ENCODE data around the gene IGSF9. TPM values are rescaled to one million over a fixed set of nuclear protein-coding genes. Genes with fewer than 3 reads are reported as not detected.

IGSF9 gene
- total and polyA plus RNA-seq, 2 of the 4 experiments (the other 2 are of a cell fraction) = 0.05 TPM; not detected in 1

DNA sequence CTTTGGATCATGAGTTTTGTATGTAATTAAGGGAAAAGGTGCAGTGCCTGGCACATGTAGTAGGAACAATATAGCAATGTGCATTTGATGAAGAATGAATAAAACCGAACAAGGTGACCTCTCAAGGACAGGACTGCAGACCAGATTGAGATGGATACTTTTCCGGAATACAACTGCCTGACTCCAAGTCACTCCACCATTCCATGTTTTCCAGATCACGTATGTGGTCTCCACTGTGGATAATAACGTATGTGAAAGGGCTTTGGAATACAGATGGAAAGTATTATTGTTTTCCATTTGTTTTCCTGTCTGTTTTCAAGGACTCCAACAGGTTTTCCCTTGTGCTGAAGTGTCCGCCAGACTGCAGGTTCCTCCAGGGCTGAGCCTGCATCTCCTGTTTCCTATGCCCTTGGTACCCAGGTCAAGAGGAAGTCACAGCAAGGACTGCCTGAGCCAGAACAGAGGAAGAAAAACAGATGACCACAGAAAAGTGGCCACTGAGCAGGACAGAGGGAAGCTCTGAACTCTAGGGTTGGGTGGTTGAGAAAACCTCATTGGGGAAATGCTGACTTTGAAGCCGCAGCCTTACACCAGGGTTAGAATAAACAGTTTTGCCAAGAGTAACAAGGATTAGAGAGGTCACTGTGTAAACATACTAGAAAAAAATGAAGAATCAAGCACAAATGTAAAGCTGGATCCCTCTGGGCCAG lies 49.4 kb downstream of the IGSF9 start (continued):
- no peak for TF ChIP-seq RFX5 (IDR thresholded peaks at IDR 0.05; ENCODE audit: low read depth, low read length)
- no peak for TF ChIP-seq MAFK (IDR thresholded peaks at IDR 0.05; ENCODE audit: low read depth, low read length)

DNA sequence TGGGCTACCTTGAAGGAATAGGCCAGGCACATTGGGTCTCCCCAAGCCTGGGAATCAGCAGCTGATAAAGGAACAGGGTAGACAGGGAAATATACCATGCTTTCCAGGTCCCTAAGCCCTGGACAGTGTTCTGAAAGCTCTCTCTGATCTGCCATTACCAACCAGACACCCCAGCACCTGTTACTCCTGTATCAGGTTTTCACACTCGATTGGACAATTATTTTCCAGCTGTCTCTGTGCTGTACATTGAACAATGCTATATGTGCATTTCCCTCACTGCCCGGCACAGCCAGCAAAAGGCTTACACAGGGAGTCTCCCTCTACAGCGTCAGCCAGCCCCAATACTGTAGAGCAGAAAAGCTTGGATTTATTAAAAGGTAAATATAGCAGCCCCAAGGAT lies 50.1 kb downstream of the IGSF9 start:
- Histone ChIP-seq H3K23ac (ENCODE audit: low read depth, low read length) (no peak overlapping the region), H4K5ac (ENCODE audit: low read depth, low read length) (no peak overlapping the region), H2BK120ac (ENCODE audit: low read depth, low read length) (no peak overlapping the region), H2BK15ac (ENCODE audit: low read depth, low read length) (no peak overlapping the region; the same call in 2 of the 3 replicates), H3K4me1 (ENCODE audit: control insufficient read depth, insufficient read depth, low read length) (peaks cover 12% of the 10 kb centered on the region), H4K91ac (ENCODE audit: insufficient read depth, low read depth, low read length) (no peak overlapping the region), H3K9me3 (ENCODE audit: control insufficient read depth, insufficient read depth, low read length) (no peaks in the 10 kb centered on the region), H2AK9ac (replicated peaks; ENCODE audit: low read depth, low read length, poor library complexity) (peak overlapping the region; percentile 32), H2AFZ (replicated peaks; ENCODE audit: low read length, poor library complexity) (no peak overlapping the region), H3K4me2 (ENCODE audit: low read depth, low read length) (no peak overlapping the region), H2BK5ac (ENCODE audit: low read depth, low read length, poor library complexity, severe bottlenecking) (no peak overlapping the region), H2AK5ac (ENCODE audit: low read depth, low read length) (no peak overlapping the region), H3K79me1 (ENCODE audit: low read depth in 1 of 2, low read length in 2 of 2) (peaks cover 0 to 3% of the 10 kb centered on the region in 2 experiments; a peak in 2 of 4 replicates), H2BK20ac (ENCODE audit: low read depth, low read length) (no peak overlapping the region), H3K27ac (ENCODE audit: insufficient read depth, low read length) (no peak overlapping the region), H3K4ac (ENCODE audit: low read depth, low read length) (no peak overlapping the region), H3K56ac (ENCODE audit: extremely low read depth, insufficient read depth, low read length) (no peak overlapping the region), H3K9ac (ENCODE audit: low read depth, low read length) (no peak overlapping the region), H3K27me3 (ENCODE audit: control insufficient read depth, insufficient read depth, low read length) (no peaks in the 10 kb centered on the region), H3K18ac (ENCODE audit: low read depth, low read length) (no peak overlapping the region), H4K8ac (ENCODE audit: low read depth in 2 of 2, low read length in 2 of 2) (no peak overlapping the region), H3K14ac (replicated peaks; ENCODE audit: low read depth, low read length) (no peak overlapping the region), H3K9me1 (ENCODE audit: insufficient read depth, low read length) (peaks cover 3% of the 10 kb centered on the region), H3K36me3 (ENCODE audit: control insufficient read depth, insufficient read depth, low read length) (no peaks in the 10 kb centered on the region), H4K20me1 (ENCODE audit: insufficient read depth, low read length) (0 out of 2 replicates have a peak, but pooled peaks cover 3% of the 10 kb centered on the region), H3K4me3 (ENCODE audit: insufficient read depth, low read depth, low read length) (no peak overlapping the region)
- dilution Hi-C loops (cut with HindIII; ENCODE audit: low sequenced_read_pairs, unreplicated experiment) = loop anchor here (25.0 kb wide), 1 partner anchor 108 kb away; the partner anchor contains the start of gene DUSP23
- ATAC-seq (ENCODE audit: low read depth) (no peak), DNase-seq (no peak)
- in situ Hi-C loops (cut with MboI; ENCODE audit: low sequenced_read_pairs) = loop anchor here (25.0 kb wide), 1 partner anchor 683 kb away; the partner anchor contains the start of gene ACKR1
- no TSS peak for BruUV-seq (replicated peaks)
- intact Hi-C loops (cut with micrococcal nuclease) = no loop called here
- ChIA-PET POLR2A (ENCODE audit: unreplicated experiment) (no interaction called here), CTCF (interaction anchor here (0.8 to 9.2 kb wide), 3 partner anchors 97 to 120 kb away, joined by 4 to 150 read pairs (median 12); no protein-coding TSS in a partner anchor)
- WGBS, 2 experiments (ENCODE audit: extremely low coverage in 2 of 2, insufficient read length in 1 of 2) = no CpG with 5 or more reads among the region's 3 CpGs
- TF ChIP-seq, protein P1, sequence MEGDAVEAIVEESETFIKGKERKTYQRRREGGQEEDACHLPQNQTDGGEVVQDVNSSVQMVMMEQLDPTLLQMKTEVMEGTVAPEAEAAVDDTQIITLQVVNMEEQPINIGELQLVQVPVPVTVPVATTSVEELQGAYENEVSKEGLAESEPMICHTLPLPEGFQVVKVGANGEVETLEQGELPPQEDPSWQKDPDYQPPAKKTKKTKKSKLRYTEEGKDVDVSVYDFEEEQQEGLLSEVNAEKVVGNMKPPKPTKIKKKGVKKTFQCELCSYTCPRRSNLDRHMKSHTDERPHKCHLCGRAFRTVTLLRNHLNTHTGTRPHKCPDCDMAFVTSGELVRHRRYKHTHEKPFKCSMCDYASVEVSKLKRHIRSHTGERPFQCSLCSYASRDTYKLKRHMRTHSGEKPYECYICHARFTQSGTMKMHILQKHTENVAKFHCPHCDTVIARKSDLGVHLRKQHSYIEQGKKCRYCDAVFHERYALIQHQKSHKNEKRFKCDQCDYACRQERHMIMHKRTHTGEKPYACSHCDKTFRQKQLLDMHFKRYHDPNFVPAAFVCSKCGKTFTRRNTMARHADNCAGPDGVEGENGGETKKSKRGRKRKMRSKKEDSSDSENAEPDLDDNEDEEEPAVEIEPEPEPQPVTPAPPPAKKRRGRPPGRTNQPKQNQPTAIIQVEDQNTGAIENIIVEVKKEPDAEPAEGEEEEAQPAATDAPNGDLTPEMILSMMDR (conservative IDR thresholded peaks at IDR 0.05; ENCODE audit: low read depth, low read length) = no peak
- TF ChIP-seq MAFK (IDR thresholded peaks at IDR 0.05; ENCODE audit: low read depth, low read length) (no peak), FOS (IDR thresholded peaks at IDR 0.05; ENCODE audit: low read depth, low read length) (no peak), MAZ (IDR thresholded peaks at IDR 0.05; ENCODE audit: borderline replicate concordance, low read depth, low read length) (no peak), RFX5 (IDR thresholded peaks at IDR 0.05; ENCODE audit: low read depth, low read length) (no peak), SMC3 (IDR thresholded peaks at IDR 0.05; ENCODE audit: low read depth, low read length) (no peak), BHLHE40 (IDR thresholded peaks at IDR 0.05; ENCODE audit: low read depth, low read length) (no peak), CEBPB (IDR thresholded peaks at IDR 0.05; ENCODE audit: low read depth, low read length) (no peak), MXI1 (IDR thresholded peaks at IDR 0.05; ENCODE audit: borderline replicate concordance, low read depth, low read length) (no peak), RAD21 (IDR thresholded peaks at IDR 0.05; ENCODE audit: low read length) (no peak)
- TF ChIP-seq, protein P2, sequence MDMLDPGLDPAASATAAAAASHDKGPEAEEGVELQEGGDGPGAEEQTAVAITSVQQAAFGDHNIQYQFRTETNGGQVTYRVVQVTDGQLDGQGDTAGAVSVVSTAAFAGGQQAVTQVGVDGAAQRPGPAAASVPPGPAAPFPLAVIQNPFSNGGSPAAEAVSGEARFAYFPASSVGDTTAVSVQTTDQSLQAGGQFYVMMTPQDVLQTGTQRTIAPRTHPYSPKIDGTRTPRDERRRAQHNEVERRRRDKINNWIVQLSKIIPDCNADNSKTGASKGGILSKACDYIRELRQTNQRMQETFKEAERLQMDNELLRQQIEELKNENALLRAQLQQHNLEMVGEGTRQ (IDR thresholded peaks at IDR 0.05; ENCODE audit: low read depth, low read length) = no peak
- TF ChIP-seq, protein P3, sequence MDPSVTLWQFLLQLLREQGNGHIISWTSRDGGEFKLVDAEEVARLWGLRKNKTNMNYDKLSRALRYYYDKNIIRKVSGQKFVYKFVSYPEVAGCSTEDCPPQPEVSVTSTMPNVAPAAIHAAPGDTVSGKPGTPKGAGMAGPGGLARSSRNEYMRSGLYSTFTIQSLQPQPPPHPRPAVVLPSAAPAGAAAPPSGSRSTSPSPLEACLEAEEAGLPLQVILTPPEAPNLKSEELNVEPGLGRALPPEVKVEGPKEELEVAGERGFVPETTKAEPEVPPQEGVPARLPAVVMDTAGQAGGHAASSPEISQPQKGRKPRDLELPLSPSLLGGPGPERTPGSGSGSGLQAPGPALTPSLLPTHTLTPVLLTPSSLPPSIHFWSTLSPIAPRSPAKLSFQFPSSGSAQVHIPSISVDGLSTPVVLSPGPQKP (IDR thresholded peaks at IDR 0.05; ENCODE audit: borderline replicate concordance, low read depth, low read length) = no peak

All from IMR-90 (cell line).